LNCAP (cell line): ENCODE measurements around the gene TENM4.

Source experiments
- CTCF ChIP-seq: fragments of 450-650 bp; IDR thresholded peaks from 2 replicates; pipeline ENCODE4 v1.5.1; 2017; ENCODE audit warnings: mild to moderate bottlenecking

TENM4 gene

GRCh38 chr11:79241852-79242241 lies 199.0 kb downstream of the TENM4 start:
- no peak for TF ChIP-seq CTCF

- TF ChIP-seq CTCF, result no peak
Measured at GRCh38 chr11:79241205-79241851, 199.5 kb downstream of the TENM4 start.

- TF ChIP-seq CTCF, result no peak
Measured at GRCh38 chr11:79237703-79238102, 203.1 kb downstream of the TENM4 start.

GRCh38 chr11:79237091-79237490 lies 203.7 kb downstream of the TENM4 start:
- no peak for TF ChIP-seq CTCF

GRCh38 chr11:79236541-79236971 lies 204.3 kb downstream of the TENM4 start:
- no peak for TF ChIP-seq CTCF

- TF ChIP-seq CTCF, result no peak
Measured at GRCh38 chr11:79235696-79236095, 205.1 kb downstream of the TENM4 start.

- TF ChIP-seq CTCF, result no peak
Measured at GRCh38 chr11:79232346-79232745, 208.5 kb downstream of the TENM4 start.

GRCh38 chr11:79229047-79229446 lies 211.8 kb downstream of the TENM4 start:
- no peak for TF ChIP-seq CTCF
